ENCODE measurements around the gene HAUS3.

Gene HAUS3

DNA sequence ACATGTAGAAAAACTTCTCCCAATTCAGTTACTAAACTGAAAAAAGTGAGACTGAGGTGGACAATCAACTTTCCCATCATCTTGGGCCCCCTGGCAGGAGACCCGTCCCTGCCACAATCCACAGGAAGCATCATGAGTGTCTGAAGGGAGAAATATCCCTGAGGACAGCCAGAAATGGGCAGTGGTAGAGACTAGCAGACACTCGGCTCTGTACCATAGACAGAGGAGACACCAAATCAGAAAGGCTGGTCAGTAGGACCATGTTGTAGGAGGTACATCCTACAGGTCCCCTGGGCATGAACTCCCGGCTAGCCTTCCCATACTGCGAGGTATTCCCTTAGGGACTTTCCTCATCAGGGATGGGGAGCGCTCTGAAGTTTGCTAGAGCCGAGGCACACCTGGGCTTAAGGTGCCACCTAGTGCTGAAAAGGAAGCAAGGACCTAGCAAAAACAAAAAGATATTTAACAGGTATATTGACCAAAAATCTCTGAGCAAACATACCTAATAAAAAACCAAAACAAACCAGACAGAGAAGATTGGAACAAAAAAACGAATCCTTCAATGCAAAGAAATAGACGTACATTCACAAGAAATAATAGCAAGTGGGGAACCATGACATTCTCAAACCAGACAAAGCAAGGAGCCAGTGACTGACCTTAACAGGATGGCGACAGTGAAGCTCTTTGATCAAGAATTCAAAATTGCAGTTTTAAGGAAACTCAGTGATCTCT lies 55.6 kb downstream of the HAUS3 start (continued):
- no peak for TF ChIP-seq ZNF8 (CRISPR knock-in tag; IDR thresholded peaks at IDR 0.05)
- TF ChIP-seq, protein P1, sequence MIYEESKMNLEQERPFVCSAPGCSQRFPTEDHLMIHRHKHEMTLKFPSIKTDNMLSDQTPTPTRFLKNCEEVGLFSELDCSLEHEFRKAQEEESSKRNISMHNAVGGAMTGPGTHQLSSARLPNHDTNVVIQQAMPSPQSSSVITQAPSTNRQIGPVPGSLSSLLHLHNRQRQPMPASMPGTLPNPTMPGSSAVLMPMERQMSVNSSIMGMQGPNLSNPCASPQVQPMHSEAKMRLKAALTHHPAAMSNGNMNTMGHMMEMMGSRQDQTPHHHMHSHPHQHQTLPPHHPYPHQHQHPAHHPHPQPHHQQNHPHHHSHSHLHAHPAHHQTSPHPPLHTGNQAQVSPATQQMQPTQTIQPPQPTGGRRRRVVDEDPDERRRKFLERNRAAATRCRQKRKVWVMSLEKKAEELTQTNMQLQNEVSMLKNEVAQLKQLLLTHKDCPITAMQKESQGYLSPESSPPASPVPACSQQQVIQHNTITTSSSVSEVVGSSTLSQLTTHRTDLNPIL (CRISPR knock-in tag; IDR thresholded peaks at IDR 0.05; ENCODE audit: low read depth): no peak
- TF ChIP-seq, protein P2, sequence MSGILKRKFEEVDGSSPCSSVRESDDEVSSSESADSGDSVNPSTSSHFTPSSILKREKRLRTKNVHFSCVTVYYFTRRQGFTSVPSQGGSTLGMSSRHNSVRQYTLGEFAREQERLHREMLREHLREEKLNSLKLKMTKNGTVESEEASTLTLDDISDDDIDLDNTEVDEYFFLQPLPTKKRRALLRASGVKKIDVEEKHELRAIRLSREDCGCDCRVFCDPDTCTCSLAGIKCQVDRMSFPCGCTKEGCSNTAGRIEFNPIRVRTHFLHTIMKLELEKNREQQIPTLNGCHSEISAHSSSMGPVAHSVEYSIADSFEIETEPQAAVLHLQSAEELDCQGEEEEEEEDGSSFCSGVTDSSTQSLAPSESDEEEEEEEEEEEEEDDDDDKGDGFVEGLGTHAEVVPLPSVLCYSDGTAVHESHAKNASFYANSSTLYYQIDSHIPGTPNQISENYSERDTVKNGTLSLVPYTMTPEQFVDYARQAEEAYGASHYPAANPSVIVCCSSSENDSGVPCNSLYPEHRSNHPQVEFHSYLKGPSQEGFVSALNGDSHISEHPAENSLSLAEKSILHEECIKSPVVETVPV (CRISPR knock-in tag; IDR thresholded peaks at IDR 0.05): no peak

DNA sequence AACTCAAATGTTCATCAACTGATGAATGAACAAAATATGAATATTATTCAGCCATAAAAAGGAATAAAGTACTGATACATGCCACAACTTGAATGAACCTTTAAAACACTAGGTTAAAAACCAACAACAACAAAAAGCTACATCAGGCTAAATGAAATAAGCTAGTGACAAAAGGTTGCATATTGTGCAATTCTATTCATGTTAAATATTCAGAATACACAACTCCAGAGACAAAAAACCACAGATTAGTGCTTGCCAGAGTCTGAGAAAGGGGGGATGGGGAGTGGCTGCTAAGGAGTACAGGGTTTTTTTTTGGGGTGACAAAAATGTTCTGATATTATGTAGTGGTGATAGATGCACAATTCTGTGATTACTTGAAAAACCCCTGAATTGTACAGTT lies 58.5 kb downstream of the HAUS3 start:
- TF ChIP-seq SNAI2 (CRISPR knock-in tag; IDR thresholded peaks at IDR 0.05): no peak
- TF ChIP-seq RARB (CRISPR knock-in tag; IDR thresholded peaks at IDR 0.05): no peak
- no peak for TF ChIP-seq ZFP30 (CRISPR knock-in tag; IDR thresholded peaks at IDR 0.05)
- TF ChIP-seq ESRRG (CRISPR knock-in tag; IDR thresholded peaks at IDR 0.05): no peak
- no peak for ATAC-seq

DNA sequence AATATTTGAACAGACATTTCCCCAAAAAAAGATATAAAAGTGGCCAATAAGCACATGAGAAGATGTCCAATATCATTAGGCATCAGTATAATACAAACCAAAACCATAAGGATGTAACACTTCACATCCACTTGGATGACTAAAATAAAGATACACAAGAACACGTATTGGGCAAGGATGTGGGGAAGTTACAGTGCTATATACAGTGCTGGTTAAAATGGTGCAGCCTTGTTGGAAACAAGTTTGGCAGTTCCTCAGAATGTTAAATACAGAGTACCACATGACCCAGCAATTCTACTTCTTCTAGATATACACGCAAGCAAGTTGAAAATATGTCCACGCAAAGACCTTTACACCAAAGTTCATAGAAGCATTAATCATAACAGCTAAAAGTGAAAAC lies 58.9 kb downstream of the HAUS3 start:
- ATAC-seq: no peak
- TF ChIP-seq ZNF565 (CRISPR knock-in tag; conservative IDR thresholded peaks at IDR 0.05; ENCODE audit: low read depth): no peak
- TF ChIP-seq, protein P3, sequence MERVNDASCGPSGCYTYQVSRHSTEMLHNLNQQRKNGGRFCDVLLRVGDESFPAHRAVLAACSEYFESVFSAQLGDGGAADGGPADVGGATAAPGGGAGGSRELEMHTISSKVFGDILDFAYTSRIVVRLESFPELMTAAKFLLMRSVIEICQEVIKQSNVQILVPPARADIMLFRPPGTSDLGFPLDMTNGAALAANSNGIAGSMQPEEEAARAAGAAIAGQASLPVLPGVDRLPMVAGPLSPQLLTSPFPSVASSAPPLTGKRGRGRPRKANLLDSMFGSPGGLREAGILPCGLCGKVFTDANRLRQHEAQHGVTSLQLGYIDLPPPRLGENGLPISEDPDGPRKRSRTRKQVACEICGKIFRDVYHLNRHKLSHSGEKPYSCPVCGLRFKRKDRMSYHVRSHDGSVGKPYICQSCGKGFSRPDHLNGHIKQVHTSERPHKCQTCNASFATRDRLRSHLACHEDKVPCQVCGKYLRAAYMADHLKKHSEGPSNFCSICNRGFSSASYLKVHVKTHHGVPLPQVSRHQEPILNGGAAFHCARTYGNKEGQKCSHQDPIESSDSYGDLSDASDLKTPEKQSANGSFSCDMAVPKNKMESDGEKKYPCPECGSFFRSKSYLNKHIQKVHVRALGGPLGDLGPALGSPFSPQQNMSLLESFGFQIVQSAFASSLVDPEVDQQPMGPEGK (CRISPR knock-in tag; IDR thresholded peaks at IDR 0.05; ENCODE audit: borderline replicate concordance): no peak
- no peak for TF ChIP-seq ISL1 (CRISPR knock-in tag; IDR thresholded peaks at IDR 0.05)
- TF ChIP-seq, protein P1 (CRISPR knock-in tag; IDR thresholded peaks at IDR 0.05; ENCODE audit: low read depth): no peak
- TF ChIP-seq ZFP3 (CRISPR knock-in tag; IDR thresholded peaks at IDR 0.05): no peak
- no peak for TF ChIP-seq RARB (CRISPR knock-in tag; IDR thresholded peaks at IDR 0.05)
- no peak for TF ChIP-seq TOX (CRISPR knock-in tag; IDR thresholded peaks at IDR 0.05; ENCODE audit: borderline replicate concordance)
- no peak for TF ChIP-seq PPARA (CRISPR knock-in tag; IDR thresholded peaks at IDR 0.05; ENCODE audit: borderline replicate concordance)
- no peak for TF ChIP-seq GLIS3 (CRISPR knock-in tag; IDR thresholded peaks at IDR 0.05)

DNA sequence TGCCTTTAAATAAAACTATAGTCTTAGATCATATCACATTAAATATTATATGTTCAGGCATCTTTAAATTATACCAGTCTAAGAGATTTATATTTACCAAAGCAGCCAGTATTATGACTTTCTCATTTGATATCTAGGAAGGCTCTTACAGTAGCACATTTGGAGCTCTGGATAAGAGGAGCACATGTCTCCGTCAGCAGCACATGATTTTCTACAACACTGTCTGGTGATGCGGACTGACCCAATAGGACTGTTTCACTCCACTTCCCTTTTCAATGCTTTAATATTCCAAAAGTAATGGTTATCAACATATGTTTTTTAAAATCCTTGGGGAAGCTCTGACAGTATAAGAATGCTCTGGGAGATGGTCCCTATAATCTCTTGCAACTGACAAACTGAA lies 61.5 kb downstream of the HAUS3 start:
- no peak for TF ChIP-seq ZFP3 (CRISPR knock-in tag; IDR thresholded peaks at IDR 0.05)
- TF ChIP-seq TOX (CRISPR knock-in tag; IDR thresholded peaks at IDR 0.05; ENCODE audit: borderline replicate concordance): no peak
- no peak for TF ChIP-seq PPARA (CRISPR knock-in tag; IDR thresholded peaks at IDR 0.05; ENCODE audit: borderline replicate concordance)
- TF ChIP-seq, protein P4, sequence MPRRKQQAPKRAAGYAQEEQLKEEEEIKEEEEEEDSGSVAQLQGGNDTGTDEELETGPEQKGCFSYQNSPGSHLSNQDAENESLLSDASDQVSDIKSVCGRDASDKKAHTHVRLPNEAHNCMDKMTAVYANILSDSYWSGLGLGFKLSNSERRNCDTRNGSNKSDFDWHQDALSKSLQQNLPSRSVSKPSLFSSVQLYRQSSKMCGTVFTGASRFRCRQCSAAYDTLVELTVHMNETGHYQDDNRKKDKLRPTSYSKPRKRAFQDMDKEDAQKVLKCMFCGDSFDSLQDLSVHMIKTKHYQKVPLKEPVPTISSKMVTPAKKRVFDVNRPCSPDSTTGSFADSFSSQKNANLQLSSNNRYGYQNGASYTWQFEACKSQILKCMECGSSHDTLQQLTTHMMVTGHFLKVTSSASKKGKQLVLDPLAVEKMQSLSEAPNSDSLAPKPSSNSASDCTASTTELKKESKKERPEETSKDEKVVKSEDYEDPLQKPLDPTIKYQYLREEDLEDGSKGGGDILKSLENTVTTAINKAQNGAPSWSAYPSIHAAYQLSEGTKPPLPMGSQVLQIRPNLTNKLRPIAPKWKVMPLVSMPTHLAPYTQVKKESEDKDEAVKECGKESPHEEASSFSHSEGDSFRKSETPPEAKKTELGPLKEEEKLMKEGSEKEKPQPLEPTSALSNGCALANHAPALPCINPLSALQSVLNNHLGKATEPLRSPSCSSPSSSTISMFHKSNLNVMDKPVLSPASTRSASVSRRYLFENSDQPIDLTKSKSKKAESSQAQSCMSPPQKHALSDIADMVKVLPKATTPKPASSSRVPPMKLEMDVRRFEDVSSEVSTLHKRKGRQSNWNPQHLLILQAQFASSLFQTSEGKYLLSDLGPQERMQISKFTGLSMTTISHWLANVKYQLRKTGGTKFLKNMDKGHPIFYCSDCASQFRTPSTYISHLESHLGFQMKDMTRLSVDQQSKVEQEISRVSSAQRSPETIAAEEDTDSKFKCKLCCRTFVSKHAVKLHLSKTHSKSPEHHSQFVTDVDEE (CRISPR knock-in tag; IDR thresholded peaks at IDR 0.05): no peak
- no peak for TF ChIP-seq ESRRG (CRISPR knock-in tag; IDR thresholded peaks at IDR 0.05)
- TF ChIP-seq, protein P1 (CRISPR knock-in tag; IDR thresholded peaks at IDR 0.05; ENCODE audit: low read depth): no peak
- no peak for ATAC-seq

Measured in SK-N-SH treated with all-trans-retinoic acid at 6 μM for 48 hours (cell line).